Measurements from ENCODE around the gene ARHGEF12.

ARHGEF12 gene

GRCh38 chr11:120471131-120471530 is 134.9 kb downstream of the ARHGEF12 start:
- in situ Hi-C loops (cut with HindIII; ENCODE audit: low sequenced_read_pairs), result no loop called here
- H3K4me3 ChIP-seq (ENCODE audit: low read depth, low read length), result no peak overlapping the region
- peak; percentile 82 for DNase-seq (ENCODE audit: low read depth, low spot score)
- no peak for TF ChIP-seq CTCF (IDR thresholded peaks at IDR 0.05; ENCODE audit: low read depth, low read length)

DNA sequence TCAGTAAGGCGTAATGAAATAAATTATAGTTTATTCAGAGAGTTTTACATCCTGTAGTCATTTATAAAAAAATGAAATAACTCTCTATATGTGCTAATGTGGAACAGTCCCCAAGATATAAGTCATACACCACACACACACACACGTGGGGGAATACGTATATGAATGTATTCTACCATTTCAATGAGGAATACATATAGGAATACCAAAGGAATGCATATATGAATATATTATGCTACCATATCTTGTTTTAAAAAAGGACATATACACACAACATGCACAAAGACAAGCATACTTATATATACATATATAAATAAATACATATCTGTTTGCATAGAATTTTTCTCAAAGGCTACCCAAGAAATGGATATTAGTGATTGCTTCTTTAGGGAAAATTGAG is 135.8 kb downstream of the ARHGEF12 start:
- H3K4me3 ChIP-seq (ENCODE audit: low read depth, low read length), result no peak overlapping the region
- in situ Hi-C loops (cut with HindIII; ENCODE audit: low sequenced_read_pairs), result no loop called here
- no peak for TF ChIP-seq CTCF (IDR thresholded peaks at IDR 0.05; ENCODE audit: low read depth, low read length)

DNA sequence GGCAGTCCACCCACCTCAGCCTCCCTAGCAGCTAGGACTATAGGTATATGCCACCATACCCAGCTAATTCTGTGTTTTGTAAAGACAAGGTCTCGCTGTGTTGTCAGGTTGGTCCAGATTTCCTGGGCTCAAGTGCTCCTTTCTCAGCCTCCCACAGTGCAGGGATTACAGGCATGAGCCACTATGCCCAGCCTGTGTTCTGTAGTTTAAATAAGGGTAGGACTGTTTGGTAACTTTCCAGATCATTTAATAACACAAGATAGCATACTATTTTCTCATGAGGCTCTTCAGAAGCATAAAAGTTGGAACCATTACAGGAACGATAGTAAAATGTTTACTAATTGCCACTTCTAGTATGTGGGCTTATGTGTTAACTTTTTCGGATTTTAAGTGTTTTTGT is 137.3 kb downstream of the ARHGEF12 start:
- in situ Hi-C loops (cut with HindIII; ENCODE audit: low sequenced_read_pairs), result no loop called here
- no peak for DNase-seq (ENCODE audit: low read depth, low spot score)
- TF ChIP-seq CTCF (IDR thresholded peaks at IDR 0.05; ENCODE audit: low read depth, low read length), result no peak
- no peak overlapping the region for H3K4me3 ChIP-seq (ENCODE audit: low read depth, low read length)

More for the DNA sequence above, 135.8 kb downstream of the ARHGEF12 start:
- no peak for DNase-seq (ENCODE audit: low read depth, low spot score)

DNA sequence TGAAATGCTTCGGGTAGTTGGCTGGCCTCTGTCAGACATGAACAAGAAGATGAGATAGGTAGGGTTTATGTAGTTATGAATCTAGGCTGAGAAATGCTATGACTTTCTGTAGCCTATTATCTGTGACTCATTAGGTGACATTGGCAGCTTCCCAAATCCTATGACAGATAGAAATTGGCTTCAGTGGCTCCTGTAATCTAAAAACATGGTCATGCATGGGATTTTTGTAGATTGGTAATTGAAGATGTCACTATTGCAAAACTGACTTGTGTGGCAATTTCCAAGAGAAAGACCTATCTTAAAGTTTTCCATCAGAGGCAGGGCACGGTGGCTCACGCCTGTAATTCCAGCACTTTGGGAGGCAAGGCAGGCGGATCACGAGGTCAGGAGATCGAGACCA is 145.9 kb downstream of the ARHGEF12 start:
- no peak for DNase-seq (ENCODE audit: low read depth, low spot score)
- in situ Hi-C loops (cut with HindIII; ENCODE audit: low sequenced_read_pairs), result no loop called here
- TF ChIP-seq CTCF (IDR thresholded peaks at IDR 0.05; ENCODE audit: low read depth, low read length), result no peak
- no peak overlapping the region for H3K4me3 ChIP-seq (ENCODE audit: low read depth, low read length)

- in situ Hi-C loops (cut with HindIII; ENCODE audit: low sequenced_read_pairs), result no loop called here
- TF ChIP-seq CTCF (IDR thresholded peaks at IDR 0.05; ENCODE audit: low read depth, low read length), result no peak
- H3K4me3 ChIP-seq (ENCODE audit: low read depth, low read length), result no peak overlapping the region
- no peak for DNase-seq (ENCODE audit: low read depth, low spot score)
These were observed 148.5 kb downstream of the ARHGEF12 start for GRCh38 chr11:120484722-120485121.

DNA sequence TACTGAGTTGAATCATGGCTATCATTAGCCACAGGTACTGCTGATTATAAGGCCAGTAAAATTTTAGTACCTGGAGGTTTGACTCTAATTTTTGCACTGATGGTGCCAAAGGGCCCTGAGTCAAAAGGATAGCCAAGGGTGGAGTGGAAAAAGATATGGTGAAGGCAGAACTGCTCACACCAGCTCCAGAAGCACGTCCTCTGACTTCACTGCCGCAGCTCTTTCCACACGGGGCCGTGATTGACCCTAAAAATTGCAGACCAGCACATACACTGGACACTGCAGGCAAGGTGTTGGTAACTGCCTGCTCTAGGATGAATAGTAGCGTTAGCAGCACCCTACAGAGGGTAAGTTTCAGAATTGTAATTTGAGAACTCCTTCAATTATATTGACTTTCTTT is 149.9 kb downstream of the ARHGEF12 start:
- H3K4me3 ChIP-seq (ENCODE audit: low read depth, low read length), result no peak overlapping the region
- no peak for TF ChIP-seq CTCF (IDR thresholded peaks at IDR 0.05; ENCODE audit: low read depth, low read length)
- in situ Hi-C loops (cut with HindIII; ENCODE audit: low sequenced_read_pairs), result no loop called here
- no peak for DNase-seq (ENCODE audit: low read depth, low spot score)

GRCh38 chr11:120489799-120490198 is 153.6 kb downstream of the ARHGEF12 start:
- DNase-seq (ENCODE audit: low read depth, low spot score), result no peak
- no peak for TF ChIP-seq CTCF (IDR thresholded peaks at IDR 0.05; ENCODE audit: low read depth, low read length)
- in situ Hi-C loops (cut with HindIII; ENCODE audit: low sequenced_read_pairs), result no loop called here
- H3K4me3 ChIP-seq (ENCODE audit: low read depth, low read length), result no peak overlapping the region
